OCI-LY3 (cell line): ENCODE results near the gene ADCY3.

Experiments used
- CTCF ChIP-seq: fragments of 200-600, 300-600 bp; sonication (generic); IDR thresholded peaks from 2 replicates; pipeline ENCODE4 v1.5.1; 2014; ENCODE audit warnings: antibody characterized with exemption, low read length, low read depth
- EZH2phosphoT487 ChIP-seq: fragments of 200-600 bp; shearing (Covaris generic); IDR thresholded peaks from 2 replicates; pipeline ENCODE4 v1.6.1; 2018; ENCODE audit warnings: antibody characterized with exemption, mixed run types, low read depth

- TF ChIP-seq CTCF (no peak), EZH2phosphoT487 (no peak)
Observed at GRCh38 chr2:24926220-24926601, 6.2 kb upstream of the ADCY3 start.
